GM13977 (cell line): ENCODE data around the gene IQCM.

Experiments
- DNase-seq: peaks from one replicate; pipeline ENCODE4 v3.0.0; 2012; ENCODE audit warnings: low spot score
- CTCF ChIP-seq: IDR thresholded peaks from 2 replicates; pipeline ENCODE4 v1.5.1; 2012; ENCODE audit warnings: mild to moderate bottlenecking, control low read depth; ENCODE audit not compliant: insufficient read depth; ENCODE audit errors: extremely low read depth, missing control alignments
- in situ Hi-C: fragments of 300-500 bp; cut with MboI; formaldehyde crosslinking; loops from one replicate; pipeline ENCODE4 v1.12.0; 2022; ENCODE audit warnings: low sequenced_read_pairs, low pct_unique_long_range_greater_than_20kb, mixed read lengths, inconsistent platforms; ENCODE audit not compliant: unreplicated experiment

The IQCM gene

GRCh38 chr4:149713031-149713430, 102.6 kb downstream of the IQCM start:
- in situ Hi-C loops, result no loop called here
- no peak for DNase-seq

GRCh38 chr4:149711593-149712365, 103.9 kb downstream of the IQCM start:
- in situ Hi-C loops, result no loop called here
- DNase-seq, result no peak
- no peak for TF ChIP-seq CTCF

More at GRCh38 chr4:149713031-149713430, 102.6 kb downstream of the IQCM start:
- no peak for TF ChIP-seq CTCF

GRCh38 chr4:149709640-149710039, 106.0 kb downstream of the IQCM start:
- in situ Hi-C loops, result no loop called here
- no peak for TF ChIP-seq CTCF
- no peak for DNase-seq

- in situ Hi-C loops, result no loop called here
- no peak for TF ChIP-seq CTCF
- no peak for DNase-seq
Measured at GRCh38 chr4:149708513-149709130, 107.0 kb downstream of the IQCM start.

- TF ChIP-seq CTCF, result no peak
- no peak for DNase-seq
- in situ Hi-C loops, result no loop called here
Measured at GRCh38 chr4:149707862-149708261, 107.8 kb downstream of the IQCM start.

GRCh38 chr4:149706942-149707341, 108.7 kb downstream of the IQCM start:
- DNase-seq, result no peak
- TF ChIP-seq CTCF, result no peak
- in situ Hi-C loops, result no loop called here
